ENCODE results near the gene DHRS4. TPM values are rescaled to one million over a fixed set of nuclear protein-coding genes. Genes with fewer than 3 reads are reported as not detected.

Gene DHRS4
- total and polyA plus RNA-seq, 9 of the 15 experiments (the other 6 are each of a cell fraction or from before 2014, with no cell fraction given): 0.51 to 35.9 (median 10.1) TPM

GRCh38 chr14:23939607-23940326 is 13.8 kb upstream of the DHRS4 start (continued):
- TF ChIP-seq YY1 (IDR thresholded peaks at IDR 0.05; ENCODE audit: borderline replicate concordance in 1 of 3, control insufficient read depth in 1 of 3, extremely low read depth in 1 of 3, insufficient read depth in 3 of 3, insufficient read length in 1 of 3, insufficient replicate concordance in 2 of 3, low read depth in 1 of 3, low read length in 2 of 3) (no peak), MBD1 (CRISPR knock-in tag; IDR thresholded peaks at IDR 0.05) (no peak), ZNF707 (CRISPR knock-in tag; conservative IDR thresholded peaks at IDR 0.05) (peak; percentile 80), CEBPZ (IDR thresholded peaks at IDR 0.05; ENCODE audit: borderline replicate concordance, low read depth, low read length) (no peak), ZNF134 (CRISPR knock-in tag; conservative IDR thresholded peaks at IDR 0.05) (peak; percentile 69), IRF9 (tag; IDR thresholded peaks at IDR 0.05) (no peak), CHD7 (IDR thresholded peaks at IDR 0.05; ENCODE audit: low read depth, low read length) (no peak)
